ENCODE measurements around the gene VOPP1. TPM values are rescaled to one million over a fixed set of nuclear protein-coding genes. Genes with fewer than 3 reads are reported as not detected.
A peak's percentile ranks its signal among the peaks of the same experiment; 100 is the strongest.
"Not testable (repeated sequence)": the region's sequence is repeated elsewhere in the genome, so short reads cannot be mapped to it uniquely, and the experiment has no call there.

The VOPP1 gene
- total RNA-seq, 2 experiments from 2014 or later = 49.6 to 53.1 TPM

- no peak overlapping the region for H3K4me3 Mint-ChIP-seq
- ChIA-PET POLR2A (interaction anchor here (1.4 kb wide), 1 partner anchor 15 kb away, joined by 5 read pairs; no protein-coding TSS in a partner anchor), CTCF (no interaction called here)
Measured at GRCh38 chr7:55588379-55588699, 16.0 kb upstream of the VOPP1 start.

GRCh38 chr7:55587687-55588378, 15.5 kb upstream of the VOPP1 start:
- Mint-ChIP-seq H3K36me3 (ENCODE audit: low read depth) (no peaks in the 10 kb centered on the region), H3K27ac (no peak overlapping the region), H3K4me3 (no peak overlapping the region), H3K27me3 (no peaks in the 10 kb centered on the region), H3K9me3 (no peaks in the 10 kb centered on the region), H3K4me1 (ENCODE audit: low read depth) (peaks cover 9% of the 10 kb centered on the region)
- TF ChIP-seq CTCF (IDR thresholded peaks at IDR 0.05) = no peak
- ATAC-seq (ENCODE audit: poor library complexity) (no peak), DNase-seq (peak in 1 of 14 experiments; percentile 4)
- POLR2A ChIA-PET = interaction anchor here (1.4 kb wide), 1 partner anchor 14 kb away, joined by 5 read pairs; no protein-coding TSS in a partner anchor
- H3K4me1 ChIP-seq (ENCODE audit: insufficient read depth, low read length) = peaks cover 17% of the 10 kb centered on the region
- H3K27me3 ChIP-seq (ENCODE audit: control insufficient read depth in 1 of 2, insufficient read depth in 2 of 2, low read length in 2 of 2) = peaks cover 0 to 2% of the 10 kb centered on the region in 2 experiments
- no peak overlapping the region for H3K27ac ChIP-seq (ENCODE audit: low read depth in 1 of 2, low read length in 2 of 2)
- no peak overlapping the region for H3K4me3 ChIP-seq (ENCODE audit: low read length)
- no peaks in the 10 kb centered on the region for H3K9me3 ChIP-seq (ENCODE audit: control insufficient read depth in 1 of 2, insufficient read depth in 1 of 2, low read length in 2 of 2)
- H3K36me3 ChIP-seq (ENCODE audit: insufficient read depth, low read length) = no peaks in the 10 kb centered on the region
- intact Hi-C loops (cut with DNase I, micrococcal nuclease) = no loop called here
- CTCF ChIA-PET = no interaction called here

More at GRCh38 chr7:55588379-55588699, 16.0 kb upstream of the VOPP1 start:
- intact Hi-C loops (cut with DNase I, micrococcal nuclease) = no loop called here
- TF ChIP-seq CTCF (IDR thresholded peaks at IDR 0.05) = no peak
- H3K36me3 Mint-ChIP-seq (ENCODE audit: low read depth) = no peaks in the 10 kb centered on the region
- DNase-seq (peak in 1 of 14 experiments; percentile 7), ATAC-seq (ENCODE audit: poor library complexity) (no peak)
- H3K27me3 Mint-ChIP-seq = no peaks in the 10 kb centered on the region
- no peaks in the 10 kb centered on the region for H3K9me3 Mint-ChIP-seq
- H3K4me3 ChIP-seq (ENCODE audit: low read length) = no peak overlapping the region
- H3K27ac ChIP-seq (ENCODE audit: low read depth in 1 of 2, low read length in 2 of 2) = no peak overlapping the region
- H3K4me1 Mint-ChIP-seq (ENCODE audit: low read depth) = peaks cover 9% of the 10 kb centered on the region
- peaks cover 17% of the 10 kb centered on the region for H3K4me1 ChIP-seq (ENCODE audit: insufficient read depth, low read length)
- H3K9me3 ChIP-seq (ENCODE audit: control insufficient read depth in 1 of 2, insufficient read depth in 1 of 2, low read length in 2 of 2) = no peaks in the 10 kb centered on the region
- peaks cover 0 to 2% of the 10 kb centered on the region in 2 experiments for H3K27me3 ChIP-seq (ENCODE audit: control insufficient read depth in 1 of 2, insufficient read depth in 2 of 2, low read length in 2 of 2)
- no peak overlapping the region for H3K27ac Mint-ChIP-seq
- no peaks in the 10 kb centered on the region for H3K36me3 ChIP-seq (ENCODE audit: insufficient read depth, low read length)

GRCh38 chr7:55582656-55583055, 10.4 kb upstream of the VOPP1 start:
- H3K36me3 ChIP-seq (ENCODE audit: insufficient read depth, low read length); ATAC-seq (ENCODE audit: poor library complexity); H3K4me3 Mint-ChIP-seq; intact Hi-C loops (cut with DNase I, micrococcal nuclease); H3K27ac ChIP-seq (ENCODE audit: low read depth in 1 of 2, low read length in 2 of 2); H3K36me3 Mint-ChIP-seq (ENCODE audit: low read depth); H3K9me3 Mint-ChIP-seq; H3K4me3 ChIP-seq (ENCODE audit: low read length); CTCF ChIA-PET; H3K4me1 Mint-ChIP-seq (ENCODE audit: low read depth); H3K27me3 Mint-ChIP-seq; H3K27me3 ChIP-seq (ENCODE audit: control insufficient read depth in 1 of 2, insufficient read depth in 2 of 2, low read length in 2 of 2); H3K9me3 ChIP-seq (ENCODE audit: control insufficient read depth in 1 of 2, insufficient read depth in 1 of 2, low read length in 2 of 2): not testable (repeated sequence)
- H3K27ac Mint-ChIP-seq = peak overlapping the region; percentile 58
- H3K4me1 ChIP-seq (ENCODE audit: insufficient read depth, low read length) = peaks cover 16% of the 10 kb centered on the region
- DNase-seq = peak in 5 of 14 experiments; percentile 40 to 57 (median 49)
- POLR2A ChIA-PET = interaction anchor here (1.0 to 1.5 kb wide), 2 partner anchors 8 to 49 kb away, joined by 3 to 5 read pairs; no protein-coding TSS in a partner anchor

All from CD4-positive, alpha-beta T cell (primary cell).